ENCODE results near the gene NPIPB13.
"Not testable (repeated sequence)": the region's sequence is repeated elsewhere in the genome, so short reads cannot be mapped to it uniquely, and the experiment has no call there.

DNA sequence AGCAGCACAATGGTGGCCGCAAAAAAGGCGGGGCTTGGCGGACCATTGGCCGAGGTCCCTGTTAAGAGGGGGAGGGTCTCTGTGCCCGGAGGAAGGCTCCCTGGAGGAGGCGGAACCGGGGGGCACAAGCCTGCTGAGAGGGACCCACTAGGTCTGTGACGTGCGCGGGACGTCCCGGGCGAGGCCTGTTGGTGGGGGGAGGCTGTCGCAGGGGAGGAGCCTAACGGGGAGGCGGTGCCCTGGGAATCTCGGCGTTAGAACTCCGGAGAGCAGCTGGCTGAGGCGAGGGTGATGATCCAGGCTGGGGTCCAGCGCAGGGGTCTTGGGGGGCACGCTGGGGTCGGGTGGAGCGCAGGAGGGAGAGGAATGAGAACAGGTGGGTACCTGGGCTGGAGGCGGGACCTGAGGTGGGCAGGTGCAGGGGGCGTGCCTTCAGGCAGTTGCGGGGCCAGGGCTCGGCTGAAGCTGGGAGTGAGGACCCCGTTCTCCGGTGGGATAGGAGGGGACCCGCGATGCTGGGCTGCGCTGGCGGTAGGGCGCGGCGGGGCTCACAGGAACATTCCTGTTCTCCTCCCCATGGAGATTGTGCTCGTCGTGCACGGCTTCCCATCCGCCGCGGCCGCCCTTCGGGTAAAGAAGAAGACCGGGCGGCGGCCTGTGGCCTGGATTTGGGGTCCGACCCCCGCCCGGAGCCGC is 42.6 kb downstream of the NPIPB13 start:
- TF ChIP-seq CTCF (conservative IDR thresholded peaks at IDR 0.05); EZH2 (IDR thresholded peaks at IDR 0.05; ENCODE audit: low read depth): not testable (repeated sequence)

Measured in PC-9 (cell line).